Coronary artery (tissue), 2 donors: ENCODE results near the gene BTBD16.
A peak's percentile ranks its signal among the peaks of the same experiment; 100 is the strongest.

Source experiments
- DNase-seq: peaks from one replicate; pipeline ENCODE4 v3.0.0-alpha.2; 2017; ENCODE audit warnings: low spot score
- H3K27ac ChIP-seq, 2 donors: fragments of 200-600 bp; sonication (generic); one replicate each; pipeline ENCODE4 v1.5.1; 2016 to 2019
- H3K4me3 ChIP-seq: fragments of 200-600 bp; sonication (generic); 2 replicates; pipeline ENCODE4 v1.5.1; 2016; ENCODE audit warnings: mild to moderate bottlenecking, moderate library complexity
- TF ChIP-seq, protein P1 (sequence below): fragments of 200-600 bp; sonication (generic); IDR thresholded peaks from one replicate; pipeline ENCODE4 v1.5.1; 2019; ENCODE audit warnings: antibody characterized with exemption

Gene BTBD16

DNA sequence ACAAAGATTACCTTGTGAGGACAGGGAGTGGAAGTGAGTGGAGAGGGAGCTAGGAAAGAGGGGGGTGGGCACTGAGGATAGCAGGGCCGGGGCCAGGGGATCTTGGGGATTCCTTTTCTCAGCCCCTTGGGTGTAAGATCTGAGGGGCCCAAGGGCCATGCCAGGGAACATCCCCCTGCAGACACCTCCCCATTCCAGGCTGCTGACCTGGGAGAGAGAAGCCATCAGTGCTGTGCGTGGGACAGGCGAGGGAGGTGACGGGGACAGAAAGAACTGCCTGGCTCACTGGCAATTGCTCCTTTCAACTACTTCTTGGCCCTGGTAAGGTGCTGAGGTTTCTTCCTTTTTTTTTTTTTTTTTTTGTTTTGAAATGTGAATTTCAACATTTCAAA is 12.0 kb upstream of the BTBD16 start:
- TF ChIP-seq, protein P1, sequence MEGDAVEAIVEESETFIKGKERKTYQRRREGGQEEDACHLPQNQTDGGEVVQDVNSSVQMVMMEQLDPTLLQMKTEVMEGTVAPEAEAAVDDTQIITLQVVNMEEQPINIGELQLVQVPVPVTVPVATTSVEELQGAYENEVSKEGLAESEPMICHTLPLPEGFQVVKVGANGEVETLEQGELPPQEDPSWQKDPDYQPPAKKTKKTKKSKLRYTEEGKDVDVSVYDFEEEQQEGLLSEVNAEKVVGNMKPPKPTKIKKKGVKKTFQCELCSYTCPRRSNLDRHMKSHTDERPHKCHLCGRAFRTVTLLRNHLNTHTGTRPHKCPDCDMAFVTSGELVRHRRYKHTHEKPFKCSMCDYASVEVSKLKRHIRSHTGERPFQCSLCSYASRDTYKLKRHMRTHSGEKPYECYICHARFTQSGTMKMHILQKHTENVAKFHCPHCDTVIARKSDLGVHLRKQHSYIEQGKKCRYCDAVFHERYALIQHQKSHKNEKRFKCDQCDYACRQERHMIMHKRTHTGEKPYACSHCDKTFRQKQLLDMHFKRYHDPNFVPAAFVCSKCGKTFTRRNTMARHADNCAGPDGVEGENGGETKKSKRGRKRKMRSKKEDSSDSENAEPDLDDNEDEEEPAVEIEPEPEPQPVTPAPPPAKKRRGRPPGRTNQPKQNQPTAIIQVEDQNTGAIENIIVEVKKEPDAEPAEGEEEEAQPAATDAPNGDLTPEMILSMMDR, result no peak
- Histone ChIP-seq H3K4me3 (no peak overlapping the region), H3K27ac (no peak overlapping the region)
- no peak for DNase-seq

DNA sequence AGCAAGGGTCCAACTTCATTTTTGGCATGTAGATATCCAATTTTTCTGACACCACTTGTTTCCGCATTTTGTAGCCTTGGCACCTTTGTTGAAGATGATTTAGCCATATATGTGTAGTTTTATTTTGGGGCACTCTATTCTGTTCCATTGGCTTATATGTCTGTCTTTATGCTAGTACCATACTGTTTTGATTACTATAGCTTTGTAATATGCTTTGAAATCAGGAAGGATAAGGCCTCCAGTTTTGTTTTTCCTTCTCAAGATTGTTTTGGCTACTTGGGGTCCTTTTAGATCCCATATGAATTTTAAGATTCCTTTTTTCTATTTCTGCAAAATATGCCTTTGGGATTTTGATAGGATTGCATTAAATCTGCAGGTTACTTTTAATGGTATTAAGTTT is 9.5 kb upstream of the BTBD16 start:
- H3K4me3 ChIP-seq, result no peak overlapping the region
- TF ChIP-seq, protein P1, result no peak
- no peak overlapping the region for H3K27ac ChIP-seq
- no peak for DNase-seq

DNA sequence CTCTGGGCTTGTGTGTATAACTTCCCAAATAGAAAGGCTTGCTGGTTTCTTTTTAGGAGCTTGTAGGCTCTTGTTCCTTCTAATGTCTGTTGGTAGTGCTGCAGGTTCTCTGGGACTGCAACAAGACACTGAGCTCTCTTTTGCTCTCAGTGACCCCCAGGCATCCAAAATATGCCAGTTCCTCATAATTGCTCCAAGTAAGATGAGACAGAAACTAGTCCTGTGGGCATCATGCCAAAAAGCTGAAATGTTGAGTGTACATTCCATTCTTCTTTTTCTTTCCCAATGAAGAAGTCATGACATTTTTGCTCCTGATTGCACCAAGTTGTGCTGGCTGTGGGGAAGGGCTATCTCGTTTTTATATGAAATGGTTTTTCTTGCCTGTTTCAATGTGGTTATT is 7.1 kb upstream of the BTBD16 start:
- Histone ChIP-seq H3K4me3 (no peak overlapping the region), H3K27ac (no peak overlapping the region)
- TF ChIP-seq, protein P1, result no peak
- DNase-seq, result no peak

DNA sequence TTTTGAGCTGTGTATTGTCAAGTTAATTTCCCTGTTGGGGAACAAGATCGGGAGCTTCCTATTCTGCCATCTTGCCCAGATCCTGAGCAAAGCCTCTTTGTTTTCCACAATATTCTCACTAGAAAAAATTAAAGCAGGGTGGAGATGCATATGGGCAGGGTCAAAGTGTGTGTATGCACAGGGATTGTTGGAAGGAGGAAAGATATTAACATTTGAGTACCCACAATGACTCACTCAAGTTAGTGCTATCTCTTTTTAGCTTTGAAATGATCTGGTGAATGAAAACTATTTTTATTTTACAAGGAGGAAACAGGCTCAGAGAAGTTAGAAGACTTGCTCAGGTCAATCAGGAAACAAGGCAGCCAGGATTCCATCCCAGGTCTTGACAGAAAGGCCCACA is 6.7 kb upstream of the BTBD16 start:
- no peak overlapping the region for H3K4me3 ChIP-seq
- no peak overlapping the region for H3K27ac ChIP-seq
- no peak for DNase-seq
- TF ChIP-seq, protein P1, result no peak

DNA sequence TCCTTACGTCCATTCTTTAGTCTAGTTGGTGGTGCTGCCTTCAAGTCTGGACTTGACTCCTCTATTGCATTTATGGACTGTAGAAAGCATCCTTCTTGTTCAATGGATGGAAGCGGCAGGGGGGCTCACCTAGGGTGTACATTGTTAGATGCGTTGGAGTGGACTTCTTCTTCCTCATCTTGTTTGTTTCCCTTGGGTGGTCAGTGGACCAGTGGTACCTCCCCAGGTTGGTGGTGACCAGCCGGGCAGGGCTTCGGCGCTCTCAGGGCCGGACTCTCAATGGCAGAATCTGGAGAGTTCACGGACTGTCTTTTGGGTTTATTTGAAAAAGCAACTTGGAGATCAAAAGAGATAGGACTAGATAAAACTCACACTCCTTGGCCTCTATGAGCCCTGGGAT is 6.2 kb upstream of the BTBD16 start:
- TF ChIP-seq, protein P1, result no peak
- DNase-seq, result no peak
- Histone ChIP-seq H3K4me3 (no peak overlapping the region), H3K27ac (no peak overlapping the region)

DNA sequence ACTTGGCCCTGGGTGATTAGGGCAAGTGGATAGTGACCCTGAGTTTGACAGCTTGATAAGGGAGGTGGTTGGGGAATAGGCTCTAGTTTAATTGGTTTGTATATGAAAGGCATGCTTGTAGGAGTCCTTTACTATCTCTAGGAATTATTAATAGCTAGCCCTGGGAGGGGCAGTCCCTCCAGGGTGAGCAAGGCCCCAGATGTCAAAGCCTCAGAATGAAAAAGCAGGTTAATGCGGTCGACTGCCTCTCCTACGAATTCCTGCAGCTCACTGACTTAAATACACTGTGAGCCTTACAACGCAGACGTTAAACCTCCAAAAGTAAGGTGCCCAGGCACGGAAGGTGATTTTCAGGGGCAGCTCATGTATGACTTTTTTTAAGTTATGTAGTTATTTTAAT is 5.2 kb upstream of the BTBD16 start:
- no peak for DNase-seq
- Histone ChIP-seq H3K4me3 (no peak overlapping the region), H3K27ac (no peak overlapping the region)
- TF ChIP-seq, protein P1, result no peak

DNA sequence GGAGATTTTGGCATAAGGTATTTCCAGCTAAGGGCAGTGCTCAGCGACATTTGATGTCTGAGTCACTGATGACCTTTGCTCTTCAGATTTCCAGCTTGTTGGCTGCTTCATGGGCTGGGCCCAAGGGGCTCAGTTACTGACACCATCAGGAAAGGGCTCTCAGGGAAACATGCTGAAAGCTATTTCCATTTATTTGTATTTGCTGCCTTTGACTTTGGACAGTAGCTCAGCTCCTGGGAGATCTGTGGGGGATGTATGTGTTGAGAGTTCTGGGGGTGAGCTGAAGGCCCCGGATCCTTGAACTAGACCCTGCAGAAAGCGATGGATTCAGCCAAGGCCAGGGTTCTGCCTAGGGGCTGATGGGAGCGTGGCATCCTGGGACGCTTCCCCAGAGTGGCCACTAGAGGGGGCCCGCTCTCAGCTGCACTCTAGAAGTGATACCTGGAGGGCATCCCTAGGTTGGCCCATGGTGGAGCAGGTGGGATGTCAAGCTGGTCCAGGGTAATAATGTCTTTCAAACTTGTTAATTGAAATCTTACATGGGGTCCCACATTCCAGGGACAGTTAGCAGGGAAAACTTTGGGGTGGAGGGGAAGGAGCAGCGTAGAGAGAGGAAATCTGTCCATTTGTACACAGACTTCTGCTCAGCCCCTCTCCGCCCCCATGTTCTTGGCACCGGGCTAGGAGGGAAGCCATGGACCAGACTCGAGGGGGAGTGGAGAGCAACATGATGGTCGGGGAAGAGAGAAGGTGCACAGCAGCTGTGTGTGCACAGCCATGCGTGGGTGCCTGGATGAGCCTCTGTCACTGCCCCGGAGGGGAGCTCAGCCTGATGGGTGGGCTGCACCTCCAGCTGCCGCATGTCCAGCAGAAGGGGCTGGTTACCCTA is 3.0 kb upstream of the BTBD16 start:
- TF ChIP-seq, protein P1, result peak; percentile 85
- H3K27ac ChIP-seq, result no peak overlapping the region
- no peak for DNase-seq

More for the DNA sequence above, 3.0 kb upstream of the BTBD16 start:
- H3K4me3 ChIP-seq, result no peak overlapping the region
